Natural killer cell (primary cell): ENCODE results near the gene HCK. TPM values are rescaled to one million over a fixed set of nuclear protein-coding genes. Genes with fewer than 3 reads are reported as not detected.

Experiments used
- ATAC-seq, 3 donors: fragments of 150-1000 bp in 2 of 3; fragments of 200-7000 bp in 1 of 3; cut with Tn5 transposase; 1 replicate in 1 of 3; 2 replicates in 2 of 3; pipeline ENCODE4 v1.10.0; 2021; ENCODE audit warnings: mild to moderate bottlenecking in 2 of 3, moderate library complexity in 2 of 3
- DNase-seq, 2 donors: peaks; one replicate each; pipeline versions ENCODE4 v3.0.0 to v3.0.0-alpha.2; 2013 to 2021; ENCODE audit warnings: mixed read lengths in 1 of 2
- H3K27ac ChIP-seq: one replicate; pipeline ENCODE4 v1.5.1; 2013; ENCODE audit warnings: mild to moderate bottlenecking, low read length
- H3K27me3 ChIP-seq: one replicate; pipeline ENCODE4 v1.6.1; 2013; ENCODE audit warnings: low read length; ENCODE audit not compliant: control insufficient read depth, insufficient read depth
- H3K36me3 ChIP-seq: one replicate; pipeline ENCODE4 v1.6.1; 2013; ENCODE audit warnings: low read length; ENCODE audit not compliant: control insufficient read depth, insufficient read depth
- H3K4me1 ChIP-seq: one replicate; pipeline ENCODE4 v1.6.1; 2013; ENCODE audit warnings: low read length; ENCODE audit not compliant: control insufficient read depth, insufficient read depth
- H3K4me3 ChIP-seq: one replicate; pipeline ENCODE4 v1.5.1; 2013; ENCODE audit warnings: low read length
- H3K9me3 ChIP-seq: one replicate; pipeline ENCODE4 v1.6.1; 2013; ENCODE audit warnings: low read length; ENCODE audit not compliant: control insufficient read depth, insufficient read depth
- H3K27ac Mint-ChIP-seq, 2 donors: one replicate each; pipeline ENCODE4 v1.8.0; 2022; ENCODE audit warnings: mild to moderate bottlenecking in 2 of 2, mixed read lengths in 2 of 2, moderate library complexity in 1 of 2
- H3K27me3 Mint-ChIP-seq, 2 donors: one replicate each; pipeline ENCODE4 v1.8.0; 2022; ENCODE audit warnings: low read depth in 2 of 2, mixed read lengths in 2 of 2
- H3K36me3 Mint-ChIP-seq: one replicate; pipeline ENCODE4 v1.8.0; 2022; ENCODE audit warnings: mixed read lengths
- H3K4me1 Mint-ChIP-seq, 2 donors: one replicate each; pipeline ENCODE4 v1.8.0; 2022; ENCODE audit warnings: mixed read lengths in 2 of 2
- H3K4me3 Mint-ChIP-seq: one replicate; pipeline ENCODE4 v1.8.0; 2022; ENCODE audit warnings: mild to moderate bottlenecking, moderate library complexity, mixed read lengths
- H3K9me3 Mint-ChIP-seq, 2 donors: one replicate each; pipeline ENCODE4 v1.8.0; 2022; ENCODE audit warnings: mixed read lengths in 2 of 2
- WGBS: methylation state at CpG from one replicate; pipeline ENCODE4 v1.1.7; 2013; ENCODE audit warnings: missing lambda C conversion rate; ENCODE audit not compliant: insufficient coverage; 5-methylcytosine and 5-hydroxymethylcytosine counted together
- intact Hi-C: fragments of 100-400 bp; cut with micrococcal nuclease; formaldehyde crosslinking; loops from one replicate; pipeline ENCODE4 v1.14.2; 2022
- total RNA-seq, 4 donors: library from RNA; stranded (reverse); fragments of 120-200 nt in 1 of 4; gene quantifications; one replicate each; pipeline versions ENCODE4 v1.2.3 to v1.2.4, GENCODE V29; 2013 to 2022
- TF ChIP-seq, protein P1 (sequence below): fragments of 200-600 bp; IDR thresholded peaks from one replicate; pipeline ENCODE4 v1.8.0; 2022; ENCODE audit warnings: antibody characterized with exemption

HCK gene
- total RNA-seq, 3 donors from 2014 or later (not counting 1 experiment from before 2014, with no cell fraction given) = 6.3 to 31.6 (median 12.4) TPM

DNA sequence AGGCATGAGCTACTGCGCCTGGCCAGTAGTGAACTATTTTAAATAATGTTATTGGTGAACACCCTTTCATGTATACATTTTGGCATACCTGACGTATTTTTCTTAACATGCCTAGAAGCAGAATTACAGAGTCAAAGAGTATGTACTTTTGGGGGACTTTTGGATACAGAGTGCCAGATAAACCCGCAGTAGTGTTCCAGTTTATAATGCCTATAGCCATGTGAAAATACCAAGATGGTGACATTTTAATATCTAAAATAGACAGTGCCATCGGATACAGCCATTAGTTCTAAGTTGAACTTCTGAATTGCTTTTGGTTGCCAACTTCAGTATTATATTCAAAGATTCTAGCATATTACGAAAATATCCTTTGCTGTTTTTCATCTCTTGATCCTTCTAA, 77.8 kb downstream of the HCK start:
- WGBS = 92% methylated on average over 4 of the region's 5 CpGs
- DNase-seq (no peak), ATAC-seq (no peak)
- no peaks in the 10 kb centered on the region for H3K9me3 ChIP-seq
- Mint-ChIP-seq H3K27me3 (no peaks in the 10 kb centered on the region), H3K4me1 (peaks cover 24 to 35% of the 10 kb centered on the region in 2 donors), H3K27ac (no peak overlapping the region), H3K9me3 (no peaks in the 10 kb centered on the region), H3K4me3 (no peak overlapping the region), H3K36me3 (no peaks in the 10 kb centered on the region)
- peaks cover 9% of the 10 kb centered on the region for H3K36me3 ChIP-seq
- H3K27ac ChIP-seq = no peak overlapping the region
- TF ChIP-seq, protein P1, sequence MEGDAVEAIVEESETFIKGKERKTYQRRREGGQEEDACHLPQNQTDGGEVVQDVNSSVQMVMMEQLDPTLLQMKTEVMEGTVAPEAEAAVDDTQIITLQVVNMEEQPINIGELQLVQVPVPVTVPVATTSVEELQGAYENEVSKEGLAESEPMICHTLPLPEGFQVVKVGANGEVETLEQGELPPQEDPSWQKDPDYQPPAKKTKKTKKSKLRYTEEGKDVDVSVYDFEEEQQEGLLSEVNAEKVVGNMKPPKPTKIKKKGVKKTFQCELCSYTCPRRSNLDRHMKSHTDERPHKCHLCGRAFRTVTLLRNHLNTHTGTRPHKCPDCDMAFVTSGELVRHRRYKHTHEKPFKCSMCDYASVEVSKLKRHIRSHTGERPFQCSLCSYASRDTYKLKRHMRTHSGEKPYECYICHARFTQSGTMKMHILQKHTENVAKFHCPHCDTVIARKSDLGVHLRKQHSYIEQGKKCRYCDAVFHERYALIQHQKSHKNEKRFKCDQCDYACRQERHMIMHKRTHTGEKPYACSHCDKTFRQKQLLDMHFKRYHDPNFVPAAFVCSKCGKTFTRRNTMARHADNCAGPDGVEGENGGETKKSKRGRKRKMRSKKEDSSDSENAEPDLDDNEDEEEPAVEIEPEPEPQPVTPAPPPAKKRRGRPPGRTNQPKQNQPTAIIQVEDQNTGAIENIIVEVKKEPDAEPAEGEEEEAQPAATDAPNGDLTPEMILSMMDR = no peak
- H3K4me3 ChIP-seq = no peak overlapping the region
- no peaks in the 10 kb centered on the region for H3K27me3 ChIP-seq
- intact Hi-C loops = no loop called here
- no peaks in the 10 kb centered on the region for H3K4me1 ChIP-seq

DNA sequence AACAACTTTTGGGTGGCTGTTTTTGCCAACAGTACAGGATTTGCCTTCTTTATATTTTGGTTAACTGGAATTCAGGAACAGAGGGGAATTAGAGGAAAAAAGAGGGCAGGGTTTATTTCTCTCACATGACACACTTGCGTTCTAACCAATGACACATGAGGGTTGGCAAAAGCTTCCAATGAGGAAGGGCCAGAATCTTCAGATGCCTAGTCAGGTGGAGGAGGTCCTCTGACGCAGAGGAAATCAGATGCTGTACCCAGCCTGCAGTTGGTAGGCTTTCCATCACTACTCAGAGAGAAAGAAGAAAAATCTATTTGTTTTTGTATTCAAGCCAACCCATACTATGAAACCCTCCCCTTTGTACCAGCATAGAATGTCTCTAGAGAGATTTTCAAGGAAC, 78.3 kb downstream of the HCK start:
- intact Hi-C loops = no loop called here
- peaks cover 8% of the 10 kb centered on the region for H3K36me3 ChIP-seq
- H3K4me1 ChIP-seq = no peaks in the 10 kb centered on the region
- H3K27ac Mint-ChIP-seq = no peak overlapping the region
- no peaks in the 10 kb centered on the region for H3K36me3 Mint-ChIP-seq
- no peak overlapping the region for H3K4me3 Mint-ChIP-seq
- TF ChIP-seq, protein P1 = no peak
- 100% methylated on average over 1 of the region's 2 CpGs for WGBS
- no peak overlapping the region for H3K4me3 ChIP-seq
- H3K27me3 Mint-ChIP-seq = no peaks in the 10 kb centered on the region
- H3K9me3 Mint-ChIP-seq = no peaks in the 10 kb centered on the region
- no peaks in the 10 kb centered on the region for H3K9me3 ChIP-seq
- H3K27me3 ChIP-seq = no peaks in the 10 kb centered on the region
- ATAC-seq (no peak), DNase-seq (no peak)
- no peak overlapping the region for H3K27ac ChIP-seq
- peaks cover 24 to 35% of the 10 kb centered on the region in 2 donors for H3K4me1 Mint-ChIP-seq

DNA sequence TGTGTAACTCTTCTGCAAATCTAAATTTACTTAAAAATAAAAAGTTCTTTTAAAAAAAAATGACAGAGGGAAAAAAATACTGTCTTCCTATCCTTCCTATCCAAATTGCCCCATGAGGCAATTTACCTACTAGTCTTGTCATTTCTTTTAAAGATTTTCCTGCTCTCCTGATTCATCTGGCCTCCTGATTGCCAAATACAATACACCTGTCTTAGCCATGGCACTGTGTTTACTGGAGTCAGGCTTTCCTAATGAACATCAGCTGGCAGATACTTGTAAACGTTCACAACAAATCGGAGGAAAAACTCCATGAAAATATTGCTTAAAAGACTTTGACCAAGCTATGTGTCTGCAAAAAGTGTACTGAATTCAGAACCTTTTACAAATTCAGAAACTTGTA, 78.9 kb downstream of the HCK start:
- no peak overlapping the region for H3K4me3 Mint-ChIP-seq
- no peaks in the 10 kb centered on the region for H3K9me3 Mint-ChIP-seq
- H3K4me1 ChIP-seq = no peaks in the 10 kb centered on the region
- H3K27me3 ChIP-seq = no peaks in the 10 kb centered on the region
- TF ChIP-seq, protein P1 = no peak
- H3K27ac ChIP-seq = no peak overlapping the region
- no peak overlapping the region for H3K4me3 ChIP-seq
- no peaks in the 10 kb centered on the region for H3K36me3 Mint-ChIP-seq
- intact Hi-C loops = no loop called here
- H3K27me3 Mint-ChIP-seq = no peaks in the 10 kb centered on the region
- DNase-seq = no peak
- peak overlapping the region in 1 of 2 donors; percentile 31 for H3K27ac Mint-ChIP-seq
- no peaks in the 10 kb centered on the region for H3K9me3 ChIP-seq
- peaks cover 13% of the 10 kb centered on the region for H3K36me3 ChIP-seq
- 75% methylated on average over 2 of the region's 2 CpGs for WGBS
- ATAC-seq = no peak
- H3K4me1 Mint-ChIP-seq = peaks cover 24 to 33% of the 10 kb centered on the region in 2 donors

DNA sequence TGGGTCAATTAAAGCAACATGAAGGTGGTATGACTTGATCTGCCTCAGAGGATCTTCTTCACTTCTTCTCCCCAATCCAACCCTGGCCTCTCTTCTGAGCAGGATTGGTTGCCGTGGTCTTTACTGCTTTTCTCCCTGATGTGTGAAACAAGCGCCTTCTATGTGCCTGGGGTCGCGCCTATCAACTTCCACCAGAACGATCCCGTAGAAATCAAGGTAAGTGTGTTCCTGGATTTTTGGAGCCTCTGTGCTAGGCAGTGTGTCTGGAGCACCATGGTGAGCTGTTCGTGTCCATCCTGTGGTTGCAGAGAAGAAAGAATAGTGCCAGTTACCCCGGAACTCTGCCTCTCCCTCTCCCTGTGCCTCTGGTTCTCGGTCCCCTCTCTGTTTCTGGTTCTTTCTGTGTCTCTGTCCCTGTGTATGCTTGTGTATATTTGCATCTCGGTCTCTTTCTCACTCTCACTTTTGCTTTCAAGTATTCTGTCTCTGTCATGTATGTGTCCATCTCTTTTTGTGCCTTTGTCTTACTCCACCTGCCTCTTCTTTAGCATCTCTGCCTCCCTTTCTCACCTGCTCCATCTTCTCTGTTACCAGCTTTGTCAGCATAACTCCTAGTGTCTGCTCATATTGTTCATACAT, 81.0 kb downstream of the HCK start:
- TF ChIP-seq, protein P1 = no peak
- H3K4me3 Mint-ChIP-seq = no peak overlapping the region
- DNase-seq (no peak), ATAC-seq (no peak)
- no peaks in the 10 kb centered on the region for H3K9me3 ChIP-seq
- no peak overlapping the region for H3K27ac Mint-ChIP-seq
- H3K36me3 Mint-ChIP-seq = peaks cover 6% of the 10 kb centered on the region
- no peaks in the 10 kb centered on the region for H3K4me1 ChIP-seq
- no peak overlapping the region for H3K27ac ChIP-seq
- no peaks in the 10 kb centered on the region for H3K27me3 ChIP-seq
- no peak overlapping the region for H3K4me3 ChIP-seq
- peaks cover 29% of the 10 kb centered on the region for H3K36me3 ChIP-seq
- no peaks in the 10 kb centered on the region for H3K27me3 Mint-ChIP-seq
- H3K9me3 Mint-ChIP-seq = no peaks in the 10 kb centered on the region
- intact Hi-C loops = no loop called here
- peaks cover 19 to 27% of the 10 kb centered on the region in 2 donors for H3K4me1 Mint-ChIP-seq
- 93% methylated on average over 10 of the region's 10 CpGs for WGBS
